Upper lobe of right lung (tissue), 1 donor: Measurements from ENCODE around the gene DIPK1B. TPM values are rescaled to one million over a fixed set of nuclear protein-coding genes. Genes with fewer than 3 reads are reported as not detected.
A peak's percentile ranks its signal among the peaks of the same experiment; 100 is the strongest.

Source experiments
- ATAC-seq: fragments of 200-7000 bp; cut with Tn5 transposase; one replicate; pipeline ENCODE4 v1.9.1; 2020; ENCODE audit warnings: mild to moderate bottlenecking, moderate library complexity
- DNase-seq: peaks from one replicate; pipeline ENCODE4 v3.0.0-alpha.2; 2020
- H3K27ac ChIP-seq: fragments of 200-600 bp; one replicate; pipeline ENCODE4 v1.8.0; 2022
- H3K27me3 ChIP-seq: fragments of 200-600 bp; one replicate; pipeline ENCODE4 v1.8.0; 2022; ENCODE audit warnings: mild to moderate bottlenecking
- H3K36me3 ChIP-seq: fragments of 200-600 bp; one replicate; pipeline ENCODE4 v1.8.0; 2022
- H3K4me1 ChIP-seq: fragments of 200-600 bp; one replicate; pipeline ENCODE4 v1.8.0; 2022
- H3K4me3 ChIP-seq: fragments of 200-600 bp; one replicate; pipeline ENCODE4 v1.8.0; 2022; ENCODE audit warnings: mild to moderate bottlenecking
- H3K9me3 ChIP-seq: fragments of 200-600 bp; one replicate; pipeline ENCODE4 v1.8.0; 2022
- intact Hi-C: fragments of 100-400 bp; cut with DNase I; formaldehyde crosslinking; loops from one replicate; pipeline ENCODE4 v1.11.0; 2022
- total RNA-seq: library from RNA; stranded (reverse); fragmentation: NEBNext Ultra II Directional; extraction: Animal tissue kit (Norgen Biotek cat#: 25700); gene quantifications from one replicate; pipeline ENCODE4 v1.2.1, GENCODE V29; 2021
- TF ChIP-seq, protein P1 (sequence below): fragments of 200-600 bp; IDR thresholded peaks from one replicate; pipeline ENCODE4 v1.8.0; 2022; ENCODE audit warnings: antibody characterized with exemption
- donor health status: DM: no; HTN: yes; CAD: no; lungs with severe emphysema.

The DIPK1B gene
- total RNA-seq, 1 donor from 2014 or later = 17.7 TPM

DNA sequence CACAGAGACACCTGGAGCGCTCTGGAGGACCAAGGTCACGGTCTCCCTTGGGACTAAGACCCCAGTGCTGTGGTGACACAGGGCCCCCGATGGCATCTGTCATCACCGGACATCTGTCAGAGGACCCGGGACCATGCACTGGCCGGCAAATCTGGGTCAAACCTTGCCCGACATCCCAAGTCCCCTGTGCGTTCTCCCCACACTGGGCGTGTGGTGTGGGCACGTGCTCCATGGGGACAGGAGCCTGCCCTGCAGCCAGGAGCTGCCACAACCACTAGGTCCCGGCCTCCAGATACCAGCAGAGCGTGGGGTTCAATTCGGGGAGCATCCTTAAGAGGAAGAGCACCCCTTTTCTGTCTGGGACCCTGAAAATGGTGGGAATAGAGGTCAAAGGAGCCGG, 28.6 kb upstream of the DIPK1B start:
- ATAC-seq = no peak
- TF ChIP-seq, protein P1, sequence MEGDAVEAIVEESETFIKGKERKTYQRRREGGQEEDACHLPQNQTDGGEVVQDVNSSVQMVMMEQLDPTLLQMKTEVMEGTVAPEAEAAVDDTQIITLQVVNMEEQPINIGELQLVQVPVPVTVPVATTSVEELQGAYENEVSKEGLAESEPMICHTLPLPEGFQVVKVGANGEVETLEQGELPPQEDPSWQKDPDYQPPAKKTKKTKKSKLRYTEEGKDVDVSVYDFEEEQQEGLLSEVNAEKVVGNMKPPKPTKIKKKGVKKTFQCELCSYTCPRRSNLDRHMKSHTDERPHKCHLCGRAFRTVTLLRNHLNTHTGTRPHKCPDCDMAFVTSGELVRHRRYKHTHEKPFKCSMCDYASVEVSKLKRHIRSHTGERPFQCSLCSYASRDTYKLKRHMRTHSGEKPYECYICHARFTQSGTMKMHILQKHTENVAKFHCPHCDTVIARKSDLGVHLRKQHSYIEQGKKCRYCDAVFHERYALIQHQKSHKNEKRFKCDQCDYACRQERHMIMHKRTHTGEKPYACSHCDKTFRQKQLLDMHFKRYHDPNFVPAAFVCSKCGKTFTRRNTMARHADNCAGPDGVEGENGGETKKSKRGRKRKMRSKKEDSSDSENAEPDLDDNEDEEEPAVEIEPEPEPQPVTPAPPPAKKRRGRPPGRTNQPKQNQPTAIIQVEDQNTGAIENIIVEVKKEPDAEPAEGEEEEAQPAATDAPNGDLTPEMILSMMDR = no peak
- no peak for DNase-seq

DNA sequence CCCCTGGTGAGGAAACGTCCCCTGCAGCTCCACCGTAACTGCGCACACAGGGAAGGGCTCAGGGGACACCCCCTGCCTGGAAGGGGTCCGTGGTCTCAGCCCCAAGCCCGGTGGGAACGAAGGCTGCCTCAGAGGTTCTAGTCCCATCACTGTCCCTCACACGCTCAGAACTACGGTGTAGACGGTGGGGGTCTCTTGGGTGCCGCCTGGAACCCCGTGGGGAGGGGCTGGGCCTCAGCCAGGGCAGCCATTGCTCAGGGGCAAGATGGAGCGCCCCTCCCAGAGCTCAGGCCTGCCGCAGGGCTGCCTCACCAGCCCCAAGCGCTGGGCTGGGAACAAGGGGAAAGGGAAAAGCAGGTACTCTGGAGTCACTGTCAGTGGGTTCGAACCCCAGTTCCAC, 28.0 kb upstream of the DIPK1B start:
- intact Hi-C loops = no loop called here
- no peak overlapping the region for H3K27ac ChIP-seq
- DNase-seq = no peak
- no peaks in the 10 kb centered on the region for H3K36me3 ChIP-seq
- TF ChIP-seq, protein P1 = no peak
- no peak for ATAC-seq
- no peaks in the 10 kb centered on the region for H3K27me3 ChIP-seq
- H3K9me3 ChIP-seq = no peaks in the 10 kb centered on the region
- peaks cover 44% of the 10 kb centered on the region for H3K4me1 ChIP-seq
- no peak overlapping the region for H3K4me3 ChIP-seq

More for the DNA sequence above, 28.6 kb upstream of the DIPK1B start:
- intact Hi-C loops = no loop called here
- Histone ChIP-seq H3K4me1 (peaks cover 45% of the 10 kb centered on the region), H3K36me3 (no peaks in the 10 kb centered on the region), H3K27ac (no peak overlapping the region), H3K4me3 (no peak overlapping the region), H3K9me3 (no peaks in the 10 kb centered on the region), H3K27me3 (no peaks in the 10 kb centered on the region)

DNA sequence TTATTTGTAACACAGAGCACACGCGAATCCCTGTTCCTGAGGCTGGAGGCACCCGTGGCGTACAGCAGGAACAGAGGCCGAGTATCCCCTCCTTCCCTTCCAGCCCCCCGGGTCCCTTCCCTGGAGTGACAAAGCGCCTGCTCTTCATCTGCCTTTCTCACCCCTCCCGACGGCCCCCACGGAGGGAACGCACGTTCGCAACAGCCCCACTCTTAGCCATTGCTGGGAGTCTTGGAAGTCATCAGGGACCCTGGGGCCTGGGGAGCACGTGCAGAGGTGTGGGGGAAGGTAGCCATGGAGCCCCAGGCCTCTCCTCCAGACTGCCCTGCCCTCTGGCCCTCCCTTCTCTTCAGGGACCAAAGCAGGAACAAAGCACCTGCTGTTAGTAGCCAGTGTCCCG, 27.6 kb upstream of the DIPK1B start:
- Histone ChIP-seq H3K36me3 (no peaks in the 10 kb centered on the region), H3K9me3 (no peaks in the 10 kb centered on the region), H3K27ac (no peak overlapping the region), H3K4me3 (peak overlapping the region; percentile 93), H3K4me1 (peaks cover 40% of the 10 kb centered on the region), H3K27me3 (no peaks in the 10 kb centered on the region)
- TF ChIP-seq, protein P1 = no peak
- DNase-seq (no peak), ATAC-seq (no peak)
- intact Hi-C loops = no loop called here

DNA sequence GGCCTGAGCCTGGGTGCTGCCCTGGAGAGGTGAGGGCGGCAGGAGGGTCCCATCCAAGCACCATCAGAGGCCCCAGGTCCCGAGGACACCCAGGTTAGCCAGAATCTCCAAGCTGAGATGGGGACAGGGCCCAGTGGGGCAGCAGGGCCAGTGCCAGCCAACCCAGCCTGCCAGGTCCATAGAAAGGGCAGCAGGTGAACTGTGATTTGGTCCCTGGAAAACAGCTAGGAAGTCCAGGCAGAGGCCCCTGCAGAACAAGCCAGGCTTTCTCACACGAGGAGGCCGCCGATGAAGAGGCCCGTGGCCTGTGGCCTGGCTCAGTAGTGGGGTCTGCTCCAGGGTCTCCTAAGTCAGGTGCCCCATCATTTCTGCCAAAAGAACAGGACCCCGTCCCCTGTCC, 27.2 kb upstream of the DIPK1B start:
- peak overlapping the region; percentile 93 for H3K4me3 ChIP-seq
- H3K36me3 ChIP-seq = no peaks in the 10 kb centered on the region
- H3K9me3 ChIP-seq = no peaks in the 10 kb centered on the region
- intact Hi-C loops = no loop called here
- no peaks in the 10 kb centered on the region for H3K27me3 ChIP-seq
- H3K27ac ChIP-seq = peak overlapping the region; percentile 92
- peaks cover 36% of the 10 kb centered on the region for H3K4me1 ChIP-seq
- DNase-seq (no peak), ATAC-seq (no peak)
- TF ChIP-seq, protein P1 = no peak

DNA sequence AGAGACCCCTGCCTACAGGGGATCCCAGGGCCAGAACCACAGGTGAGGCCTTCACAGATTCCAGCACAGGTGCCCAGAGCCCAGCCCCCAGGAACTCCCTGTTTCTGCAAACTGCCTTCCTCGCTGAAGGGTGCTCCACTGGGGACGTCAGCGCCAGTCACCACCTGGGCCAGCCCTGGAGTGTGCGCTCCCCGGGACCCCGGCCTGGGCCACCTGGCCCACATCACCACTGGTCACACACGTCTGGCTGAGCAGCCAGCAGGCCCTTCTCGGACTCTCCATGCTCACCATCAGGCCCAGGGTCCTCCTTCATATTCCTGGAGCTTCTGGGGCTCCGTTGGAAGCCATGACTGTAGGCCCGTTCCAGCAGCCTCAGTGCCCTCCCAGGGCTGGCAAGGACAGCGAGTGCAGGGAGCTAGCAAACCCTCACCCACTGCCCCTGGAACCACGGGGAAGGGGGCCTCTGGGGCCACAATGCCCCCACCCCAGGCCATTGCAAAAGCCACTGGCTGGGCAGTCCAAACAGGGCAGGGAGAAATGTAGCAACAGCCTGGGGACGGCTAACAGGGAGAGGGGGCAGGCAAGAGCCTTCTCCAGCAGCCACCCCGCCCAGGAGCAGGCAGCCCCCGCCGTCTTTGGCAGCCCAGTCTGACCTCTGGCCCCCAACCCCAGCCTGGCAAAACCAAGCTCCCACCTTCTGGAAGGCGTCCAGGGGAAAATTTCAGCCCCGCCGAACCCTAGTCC, 26.4 kb upstream of the DIPK1B start:
- Histone ChIP-seq H3K4me3 (peak overlapping the region; percentile 93), H3K4me1 (peaks cover 36% of the 10 kb centered on the region), H3K27ac (peak overlapping the region; percentile 92), H3K27me3 (no peaks in the 10 kb centered on the region), H3K9me3 (no peaks in the 10 kb centered on the region), H3K36me3 (no peaks in the 10 kb centered on the region)
- peak; percentile 5 for ATAC-seq
- intact Hi-C loops = no loop called here
- TF ChIP-seq, protein P1 = no peak
- no peak for DNase-seq

DNA sequence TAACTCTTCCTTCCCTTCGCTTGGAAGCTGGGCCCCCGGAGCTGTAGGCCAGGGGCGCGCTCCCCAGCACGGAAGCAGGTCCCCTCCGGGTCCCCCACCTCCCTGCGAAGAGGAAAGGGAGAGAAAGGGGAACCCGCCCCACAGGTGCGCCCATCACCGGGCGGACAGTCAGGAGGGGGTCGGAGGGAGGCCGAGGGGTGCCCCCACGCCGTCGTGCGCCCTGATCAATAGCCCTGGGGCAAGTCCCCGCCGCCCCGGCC, 25.9 kb upstream of the DIPK1B start:
- no peak for DNase-seq
- ATAC-seq = no peak
- Histone ChIP-seq H3K4me1 (peaks cover 36% of the 10 kb centered on the region), H3K27ac (peak overlapping the region; percentile 92), H3K9me3 (no peaks in the 10 kb centered on the region), H3K4me3 (peak overlapping the region; percentile 93), H3K36me3 (no peaks in the 10 kb centered on the region), H3K27me3 (no peaks in the 10 kb centered on the region)
- intact Hi-C loops = no loop called here
- TF ChIP-seq, protein P1 = no peak
